ENCODE data around the gene LENG9. TPM values are rescaled to one million over a fixed set of nuclear protein-coding genes. Genes with fewer than 3 reads are reported as not detected.
"Not testable (repeated sequence)": the region's sequence is repeated elsewhere in the genome, so short reads cannot be mapped to it uniquely, and the experiment has no call there.

LENG9 gene
- 1 to 10 TPM; 5.3 to 5.6 TPM for total RNA-seq

- Mint-ChIP-seq H3K36me3 (peaks cover 17% of the 10 kb centered on the region), H3K27me3 (no peaks in the 10 kb centered on the region), H3K9me3 (no peaks in the 10 kb centered on the region), H3K27ac (peak within 1 kb of the TSS; percentile 92), H3K4me3 (peak within 1 kb of the TSS; percentile 78), H3K4me1 (ENCODE audit: low read depth) (peaks cover 29% of the 10 kb centered on the region)
- ChIA-PET POLR2A (interaction anchor here (0.7 to 1.2 kb wide), 4 partner anchors 9 to 327 kb away, joined by 3 to 31 read pairs (median 8); partner anchors contain the start of genes LENG8 and MBOAT7), CTCF (interaction anchor here (2.6 kb wide), 1 partner anchor 13 kb away, joined by 9 read pairs; no protein-coding TSS in a partner anchor)
- intact Hi-C loops (cut with micrococcal nuclease) = loop anchor here (1.0 to 5.0 kb wide), 5 partner anchors 14 to 876 kb away; partner anchors contain the start of genes KMT5C, LENG8, MYADM and TSEN34
- peak; percentile 99 for DNase-seq
Measured at GRCh38 chr19:54463531-54464043, at the start of gene LENG9. Gene LENG9 (minus strand): TSS chr19:54463778. CDS start chr19:54463526, 252 bp downstream.

GRCh38 chr19:54509200-54509940 is 45.8 kb upstream of the LENG9 start:
- H3K36me3 Mint-ChIP-seq; POLR2A ChIA-PET; H3K4me3 Mint-ChIP-seq; H3K9me3 Mint-ChIP-seq; CTCF ChIA-PET; DNase-seq; intact Hi-C loops (cut with micrococcal nuclease); H3K27ac Mint-ChIP-seq: not testable (repeated sequence)
- Mint-ChIP-seq H3K27me3 (peaks cover 20% of the 10 kb centered on the region), H3K4me1 (ENCODE audit: low read depth) (peaks cover 16% of the 10 kb centered on the region)

- H3K27me3 Mint-ChIP-seq = peaks cover 21% of the 10 kb centered on the region
- H3K9me3 Mint-ChIP-seq; DNase-seq; POLR2A ChIA-PET; H3K27ac Mint-ChIP-seq; H3K4me3 Mint-ChIP-seq; intact Hi-C loops (cut with micrococcal nuclease); CTCF ChIA-PET; H3K36me3 Mint-ChIP-seq: not testable (repeated sequence)
- peaks cover 16% of the 10 kb centered on the region for H3K4me1 Mint-ChIP-seq (ENCODE audit: low read depth)
Measured at GRCh38 chr19:54508487-54508886, 44.9 kb upstream of the LENG9 start.

GRCh38 chr19:54507824-54508223 is 44.2 kb upstream of the LENG9 start:
- peaks cover 18% of the 10 kb centered on the region for H3K27me3 Mint-ChIP-seq
- no peaks in the 10 kb centered on the region for H3K36me3 Mint-ChIP-seq
- H3K9me3 Mint-ChIP-seq = no peaks in the 10 kb centered on the region
- no peak for DNase-seq
- ChIA-PET POLR2A (no interaction called here), CTCF (no interaction called here)
- intact Hi-C loops (cut with micrococcal nuclease) = no loop called here
- no peak overlapping the region for H3K4me3 Mint-ChIP-seq
- no peak overlapping the region for H3K27ac Mint-ChIP-seq
- H3K4me1 Mint-ChIP-seq (ENCODE audit: low read depth) = peaks cover 16% of the 10 kb centered on the region

GRCh38 chr19:54507038-54507717 is 43.6 kb upstream of the LENG9 start:
- H3K9me3 Mint-ChIP-seq; intact Hi-C loops (cut with micrococcal nuclease); CTCF ChIA-PET; H3K36me3 Mint-ChIP-seq; POLR2A ChIA-PET; H3K27ac Mint-ChIP-seq; DNase-seq; H3K4me3 Mint-ChIP-seq: not testable (repeated sequence)
- Mint-ChIP-seq H3K27me3 (peaks cover 20% of the 10 kb centered on the region), H3K4me1 (ENCODE audit: low read depth) (peaks cover 21% of the 10 kb centered on the region)

- no peak overlapping the region for H3K4me3 Mint-ChIP-seq
- CTCF ChIA-PET = no interaction called here
- no peak for DNase-seq
- H3K4me1 Mint-ChIP-seq (ENCODE audit: low read depth) = peaks cover 21% of the 10 kb centered on the region
- intact Hi-C loops (cut with micrococcal nuclease) = no loop called here
- no peaks in the 10 kb centered on the region for H3K9me3 Mint-ChIP-seq
- peaks cover 24% of the 10 kb centered on the region for H3K27me3 Mint-ChIP-seq
- no peaks in the 10 kb centered on the region for H3K36me3 Mint-ChIP-seq
- no peak overlapping the region for H3K27ac Mint-ChIP-seq
- POLR2A ChIA-PET = no interaction called here
Measured at GRCh38 chr19:54506079-54506478, 42.5 kb upstream of the LENG9 start.

GRCh38 chr19:54505542-54505941 is 42.0 kb upstream of the LENG9 start:
- Mint-ChIP-seq H3K27me3 (peaks cover 24% of the 10 kb centered on the region), H3K4me1 (ENCODE audit: low read depth) (peaks cover 21% of the 10 kb centered on the region)
- H3K9me3 Mint-ChIP-seq; H3K36me3 Mint-ChIP-seq; DNase-seq; intact Hi-C loops (cut with micrococcal nuclease); H3K27ac Mint-ChIP-seq; H3K4me3 Mint-ChIP-seq; CTCF ChIA-PET; POLR2A ChIA-PET: not testable (repeated sequence)

GRCh38 chr19:54502518-54503048 is 39.0 kb upstream of the LENG9 start, which contains the start of gene LAIR2:
Gene LAIR2 (plus strand): TSS chr19:54502831. CDS start chr19:54502919, 88 bp downstream.
- intact Hi-C loops (cut with micrococcal nuclease) = no loop called here
- peaks cover 28% of the 10 kb centered on the region for H3K27me3 Mint-ChIP-seq
- peaks cover 28% of the 10 kb centered on the region for H3K4me1 Mint-ChIP-seq (ENCODE audit: low read depth)
- no peaks in the 10 kb centered on the region for H3K36me3 Mint-ChIP-seq
- peak within 1 kb of the TSS; percentile 23 for H3K4me3 Mint-ChIP-seq
- POLR2A ChIA-PET = no interaction called here
- no peaks in the 10 kb centered on the region for H3K9me3 Mint-ChIP-seq
- peak; percentile 32 for DNase-seq
- no peak within 1 kb of the TSS for H3K27ac Mint-ChIP-seq
- CTCF ChIA-PET = no interaction called here

- POLR2A ChIA-PET; H3K9me3 Mint-ChIP-seq; H3K36me3 Mint-ChIP-seq; H3K27ac Mint-ChIP-seq; H3K4me3 Mint-ChIP-seq; DNase-seq; CTCF ChIA-PET; intact Hi-C loops (cut with micrococcal nuclease): not testable (repeated sequence)
- peaks cover 29% of the 10 kb centered on the region for H3K27me3 Mint-ChIP-seq
- peaks cover 20% of the 10 kb centered on the region for H3K4me1 Mint-ChIP-seq (ENCODE audit: low read depth)
Measured at GRCh38 chr19:54498451-54498772, 34.8 kb upstream of the LENG9 start.

- Mint-ChIP-seq H3K4me1 (ENCODE audit: low read depth) (peaks cover 20% of the 10 kb centered on the region), H3K27me3 (peaks cover 32% of the 10 kb centered on the region)
- POLR2A ChIA-PET; CTCF ChIA-PET; H3K4me3 Mint-ChIP-seq; H3K36me3 Mint-ChIP-seq; H3K9me3 Mint-ChIP-seq; H3K27ac Mint-ChIP-seq; intact Hi-C loops (cut with micrococcal nuclease): not testable (repeated sequence)
- peak; percentile 41 for DNase-seq
Measured at GRCh38 chr19:54497747-54498450, 34.3 kb upstream of the LENG9 start.

- H3K27ac Mint-ChIP-seq; DNase-seq; H3K9me3 Mint-ChIP-seq; H3K36me3 Mint-ChIP-seq; H3K4me3 Mint-ChIP-seq; intact Hi-C loops (cut with micrococcal nuclease); POLR2A ChIA-PET: not testable (repeated sequence)
- Mint-ChIP-seq H3K27me3 (peaks cover 30% of the 10 kb centered on the region), H3K4me1 (ENCODE audit: low read depth) (peaks cover 15% of the 10 kb centered on the region)
- CTCF ChIA-PET = interaction anchor here (0.6 kb wide), 1 partner anchor 103 kb away, joined by 3 read pairs; no protein-coding TSS in a partner anchor
Measured at GRCh38 chr19:54495284-54495683, 31.7 kb upstream of the LENG9 start.

Measured in activated CD4-positive, alpha-beta memory T cell treated with anti-CD3 and anti-CD28 coated beads for 36 hours (primary cell).